T-cell (primary cell): ENCODE data around the gene MLANA. TPM values are rescaled to one million over a fixed set of nuclear protein-coding genes. Genes with fewer than 3 reads are reported as not detected.

Source experiments
- ATAC-seq, 4 experiments: fragments of 200-7000 bp in 3 of 4; fragments of 150-1000 bp in 1 of 4; cut with Tn5 transposase; replicated peaks in 1 of 4; 1 replicate in 3 of 4; 2 replicates in 1 of 4; pipeline ENCODE4 v1.10.0; 2021; ENCODE audit warnings: moderate library complexity in 3 of 4, mild to moderate bottlenecking in 2 of 4, moderate number of reproducible peaks in 1 of 4
- CTCF ChIA-PET, 2 donors: fragments of 300-600 bp; sonication (Branson Sonifier 250); formaldehyde crosslinking; loops; one replicate each; lab custom pipeline; 2022; ENCODE audit warnings: antibody characterized with exemption in 2 of 2; lab: Charles Lee
- POLR2A ChIA-PET, 2 donors: fragments of 300-600 bp; sonication (Branson Sonifier 250); formaldehyde crosslinking; loops; one replicate each; lab custom pipeline; 2022; ENCODE audit warnings: antibody characterized with exemption in 2 of 2; lab: Charles Lee
- DNase-seq, 35 experiments: peaks; one replicate each; pipeline versions ENCODE4 v3.0.0 to v3.0.0-alpha.2; 2013 to 2023
- H3K27ac ChIP-seq: one replicate; pipeline ENCODE4 v1.5.1; 2013; ENCODE audit warnings: low read length
- H3K27me3 ChIP-seq, 2 experiments: replicated peaks in 1 of 2; 1 replicate in 1 of 2; 2 replicates in 1 of 2; pipeline versions ENCODE4 v1.6.1 to v1.7.0; 2013; ENCODE audit warnings: low read length in 1 of 2, mixed read lengths in 1 of 2; ENCODE audit not compliant: control insufficient read depth in 2 of 2, insufficient read depth in 2 of 2; ENCODE audit errors: extremely low read depth in 1 of 2
- H3K36me3 ChIP-seq, 2 donors: 1 replicate in 1 of 2; 2 replicates in 1 of 2; pipeline versions ENCODE4 v1.6.1 to v1.7.0; 2013; ENCODE audit warnings: low read length in 1 of 2; ENCODE audit not compliant: control insufficient read depth in 2 of 2, insufficient read depth in 1 of 2; ENCODE audit errors: extremely low read depth in 1 of 2
- H3K4me1 ChIP-seq, 2 experiments: 1 replicate in 1 of 2; 2 replicates in 1 of 2; pipeline versions ENCODE4 v1.6.1 to v1.7.0; 2013; ENCODE audit warnings: low read length in 2 of 2, mixed read lengths in 1 of 2; ENCODE audit not compliant: insufficient read depth in 2 of 2, control insufficient read depth in 1 of 2; ENCODE audit errors: extremely low read depth in 1 of 2
- H3K4me3 ChIP-seq, 2 donors: 1 replicate in 1 of 2; 2 replicates in 1 of 2; pipeline versions ENCODE4 v1.5.1 to v1.7.0; 2013; ENCODE audit warnings: mild to moderate bottlenecking in 2 of 2, low read length in 1 of 2, moderate library complexity in 1 of 2; ENCODE audit not compliant: control insufficient read depth in 1 of 2; ENCODE audit errors: extremely low read depth in 1 of 2
- H3K9me3 ChIP-seq: 2 replicates; pipeline ENCODE4 v1.7.0; 2013
- H3K27ac Mint-ChIP-seq, 2 donors: one replicate each; pipeline ENCODE4 v1.8.0; 2020 to 2021; ENCODE audit warnings: mild to moderate bottlenecking in 2 of 2, mixed read lengths in 2 of 2
- H3K27me3 Mint-ChIP-seq, 2 donors: one replicate each; pipeline ENCODE4 v1.8.0; 2021 to 2022; ENCODE audit warnings: mixed read lengths in 2 of 2
- H3K36me3 Mint-ChIP-seq: one replicate; pipeline ENCODE4 v1.8.0; 2021; ENCODE audit warnings: mixed read lengths
- H3K4me1 Mint-ChIP-seq, 3 donors: one replicate each; pipeline ENCODE4 v1.8.0; 2020 to 2022; ENCODE audit warnings: mixed read lengths in 3 of 3, mild to moderate bottlenecking in 1 of 3
- H3K4me3 Mint-ChIP-seq, 3 donors: one replicate each; pipeline ENCODE4 v1.8.0; 2020 to 2022; ENCODE audit warnings: mild to moderate bottlenecking in 3 of 3, mixed read lengths in 3 of 3, moderate library complexity in 3 of 3
- H3K9me3 Mint-ChIP-seq, 3 donors: one replicate each; pipeline ENCODE4 v1.8.0; 2020 to 2022; ENCODE audit warnings: mixed read lengths in 3 of 3
- WGBS: methylation state at CpG from one replicate; pipeline ENCODE4 v1.1.5; 2013; ENCODE audit warnings: missing lambda C conversion rate; ENCODE audit not compliant: insufficient coverage; 5-methylcytosine and 5-hydroxymethylcytosine counted together
- total RNA-seq, 35 experiments: library from RNA in 6 of 35; stranded (reverse) in 6 of 35; fragments of 120-200 nt in 1 of 35; gene quantifications; one replicate each; pipeline versions ENCODE4 v1.2.1 to v1.2.4 and lab custom pipeline; 2013 to 2026

Gene MLANA
- total RNA-seq, 5 donors from 2014 or later (not counting 1 experiment from before 2014, with no cell fraction given): not detected

DNA sequence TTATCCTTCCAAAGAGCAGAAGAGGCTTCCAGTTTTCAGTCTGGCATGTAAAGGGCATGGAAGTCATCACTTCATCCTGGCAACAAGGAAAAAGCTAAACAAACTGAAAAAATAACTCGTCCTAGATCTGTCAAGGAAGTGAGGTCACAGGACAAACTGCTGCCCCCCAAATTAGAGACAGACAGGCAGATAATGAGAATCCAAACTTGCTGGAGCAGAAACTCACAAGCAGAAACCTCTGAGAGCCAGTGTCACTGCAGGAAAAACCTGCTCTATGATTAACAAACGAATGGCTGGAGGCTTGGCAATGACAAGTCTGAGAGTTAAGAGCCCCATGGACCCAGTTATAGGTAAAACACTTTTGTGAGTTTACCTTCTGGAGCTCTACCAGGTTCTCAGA is 18.9 kb upstream of the MLANA start:
- Mint-ChIP-seq H3K4me3 (no peak overlapping the region), H3K27me3 (no peaks in the 10 kb centered on the region), H3K9me3 (no peaks in the 10 kb centered on the region), H3K27ac (no peak overlapping the region), H3K36me3 (peaks cover 23% of the 10 kb centered on the region), H3K4me1 (peaks cover 16 to 21% (median 18%) of the 10 kb centered on the region in 3 donors)
- Histone ChIP-seq H3K4me3 (no peak overlapping the region), H3K27me3 (no peaks in the 10 kb centered on the region), H3K27ac (no peak overlapping the region), H3K36me3 (no peaks in the 10 kb centered on the region), H3K4me1 (peaks cover 0 to 6% of the 10 kb centered on the region in 2 experiments), H3K9me3 (no peaks in the 10 kb centered on the region)
- POLR2A ChIA-PET: interaction anchor here in 1 of 2 donors (0.6 kb wide), 1 partner anchor 55 kb away, joined by 3 read pairs; no protein-coding TSS in a partner anchor
- 40% methylated on average over 1 of the region's 2 CpGs for WGBS
- ATAC-seq (no peak), DNase-seq (no peak)
- CTCF ChIA-PET: interaction anchor here in 1 of 2 donors (1.0 kb wide), 1 partner anchor 14 kb away, joined by 3 read pairs; no protein-coding TSS in a partner anchor

DNA sequence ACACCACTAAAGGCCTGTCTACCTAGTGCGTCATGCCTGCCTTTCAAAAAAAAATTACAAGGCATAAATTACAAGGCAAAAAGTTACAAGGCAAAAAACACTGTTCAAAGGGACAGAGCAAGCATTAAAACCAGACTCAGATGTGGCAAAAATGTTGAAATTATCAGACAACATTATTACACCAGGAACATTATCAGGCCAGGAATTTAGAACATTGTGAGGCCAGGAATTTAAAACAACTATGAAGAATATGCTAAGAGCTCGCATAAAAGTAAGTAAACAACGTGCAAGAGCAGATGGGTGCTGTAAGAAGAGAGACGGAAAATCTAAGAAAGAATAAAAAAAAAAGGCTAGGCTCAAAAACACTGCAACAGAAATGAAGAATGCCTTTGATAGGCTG is 18.2 kb upstream of the MLANA start:
- Mint-ChIP-seq H3K4me1 (peaks cover 16 to 21% (median 18%) of the 10 kb centered on the region in 3 donors), H3K27me3 (no peaks in the 10 kb centered on the region), H3K4me3 (no peak overlapping the region), H3K27ac (no peak overlapping the region), H3K36me3 (peaks cover 21% of the 10 kb centered on the region), H3K9me3 (no peaks in the 10 kb centered on the region)
- Histone ChIP-seq H3K27me3 (no peaks in the 10 kb centered on the region), H3K4me3 (no peak overlapping the region), H3K4me1 (peaks cover 0 to 6% of the 10 kb centered on the region in 2 experiments), H3K36me3 (no peaks in the 10 kb centered on the region), H3K27ac (no peak overlapping the region), H3K9me3 (no peaks in the 10 kb centered on the region)
- ChIA-PET POLR2A (no interaction called here), CTCF (interaction anchor here in 1 of 2 donors (1.0 kb wide), 1 partner anchor 14 kb away, joined by 3 read pairs; no protein-coding TSS in a partner anchor)
- WGBS: 100% methylated on average over 1 of the region's 4 CpGs
- ATAC-seq: no peak
- DNase-seq: no peak

DNA sequence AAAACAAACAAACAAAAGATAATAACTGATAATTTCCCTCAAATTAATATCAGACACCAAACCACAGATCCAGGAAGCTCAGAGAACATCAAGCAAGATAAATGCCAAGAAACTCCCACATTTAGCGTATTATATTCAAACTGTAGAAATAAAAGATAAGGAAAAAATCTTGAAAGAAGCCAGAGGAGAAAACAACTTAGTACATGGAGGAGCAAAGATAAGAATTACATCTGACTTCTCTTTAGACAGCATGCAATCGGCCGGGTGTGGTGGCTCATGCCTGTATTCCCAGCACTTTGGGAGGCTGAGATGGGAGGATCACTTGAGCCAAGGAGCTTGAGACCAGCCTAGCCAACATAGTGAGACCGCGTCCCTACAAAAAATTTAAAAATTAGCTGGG is 17.2 kb upstream of the MLANA start:
- no peak for DNase-seq
- ATAC-seq: no peak
- WGBS: 100% methylated on average over 2 of the region's 5 CpGs
- no peaks in the 10 kb centered on the region for H3K9me3 ChIP-seq
- H3K36me3 ChIP-seq: no peaks in the 10 kb centered on the region
- no peaks in the 10 kb centered on the region for H3K27me3 Mint-ChIP-seq
- H3K27ac Mint-ChIP-seq: no peak overlapping the region
- peaks cover 0 to 6% of the 10 kb centered on the region in 2 experiments for H3K4me1 ChIP-seq
- H3K4me3 Mint-ChIP-seq: no peak overlapping the region
- H3K36me3 Mint-ChIP-seq: peaks cover 26% of the 10 kb centered on the region
- CTCF ChIA-PET: no interaction called here
- no peak overlapping the region for H3K4me3 ChIP-seq
- H3K27me3 ChIP-seq: no peaks in the 10 kb centered on the region
- peaks cover 16 to 21% (median 18%) of the 10 kb centered on the region in 3 donors for H3K4me1 Mint-ChIP-seq
- H3K27ac ChIP-seq: no peak overlapping the region
- no peaks in the 10 kb centered on the region for H3K9me3 Mint-ChIP-seq
- POLR2A ChIA-PET: no interaction called here

DNA sequence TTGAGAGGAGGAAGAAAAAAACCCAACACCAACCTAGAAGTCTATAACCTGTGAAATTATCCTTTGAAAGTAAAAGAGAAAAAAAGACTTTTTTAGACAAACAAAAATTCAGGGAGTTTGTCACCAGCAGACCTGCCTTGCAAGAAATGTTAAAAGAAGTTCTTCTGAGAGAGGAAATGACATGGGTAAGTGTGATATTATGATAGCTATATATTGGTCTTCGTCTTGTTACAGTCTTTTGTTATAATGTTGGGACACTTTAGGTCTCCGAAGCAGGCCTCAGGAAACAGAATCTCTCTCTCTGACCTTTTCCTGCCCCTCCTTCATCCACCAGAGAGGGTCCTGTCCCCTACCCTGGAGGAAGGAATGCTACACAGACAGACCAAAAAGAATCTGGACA is 16.6 kb upstream of the MLANA start:
- DNase-seq: no peak
- Mint-ChIP-seq H3K9me3 (no peaks in the 10 kb centered on the region), H3K27me3 (no peaks in the 10 kb centered on the region), H3K4me1 (peaks cover 16 to 22% (median 18%) of the 10 kb centered on the region in 3 donors), H3K4me3 (no peak overlapping the region), H3K36me3 (peaks cover 26% of the 10 kb centered on the region), H3K27ac (peak overlapping the region; percentile 36 to 61)
- H3K27ac ChIP-seq: no peak overlapping the region
- CTCF ChIA-PET: interaction anchor here in 1 of 2 donors (1.3 kb wide), 1 partner anchor 12 kb away, joined by 3 read pairs; no protein-coding TSS in a partner anchor
- peaks cover 0 to 6% of the 10 kb centered on the region in 2 experiments for H3K4me1 ChIP-seq
- no peaks in the 10 kb centered on the region for H3K27me3 ChIP-seq
- POLR2A ChIA-PET: no interaction called here
- H3K4me3 ChIP-seq: no peak overlapping the region
- no peaks in the 10 kb centered on the region for H3K36me3 ChIP-seq
- ATAC-seq: no peak
- WGBS: 43% methylated on average over 1 of the region's 2 CpGs
- H3K9me3 ChIP-seq: no peaks in the 10 kb centered on the region

DNA sequence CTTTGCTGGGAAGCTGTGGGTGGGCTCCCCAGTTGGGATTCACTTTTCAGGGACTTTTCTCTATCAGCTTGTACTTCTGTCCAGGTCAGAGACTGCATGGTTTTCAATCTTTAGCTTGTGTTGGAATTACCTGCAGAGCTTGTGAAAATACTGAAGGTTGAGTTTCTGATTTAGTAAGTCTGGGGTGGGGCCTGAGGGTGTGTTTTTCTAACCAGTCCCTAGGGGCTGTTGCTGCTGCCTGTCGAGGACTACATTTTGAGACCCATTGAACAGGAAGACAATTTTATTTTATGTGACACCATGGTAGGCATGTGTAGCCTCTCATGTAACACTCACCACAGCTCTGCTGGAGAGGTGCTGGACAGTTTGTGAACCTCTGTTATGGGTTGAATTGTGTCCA is 14.7 kb upstream of the MLANA start:
- Mint-ChIP-seq H3K27me3 (no peaks in the 10 kb centered on the region), H3K9me3 (no peaks in the 10 kb centered on the region), H3K4me1 (peaks cover 10 to 16% (median 16%) of the 10 kb centered on the region in 3 donors), H3K36me3 (peaks cover 22% of the 10 kb centered on the region), H3K27ac (no peak overlapping the region), H3K4me3 (no peak overlapping the region)
- no peaks in the 10 kb centered on the region for H3K27me3 ChIP-seq
- peaks cover 0 to 4% of the 10 kb centered on the region in 2 experiments for H3K4me1 ChIP-seq
- H3K4me3 ChIP-seq: no peak overlapping the region
- CTCF ChIA-PET: no interaction called here
- WGBS: no CpG with 5 or more reads among the region's 1 CpG
- H3K27ac ChIP-seq: no peak overlapping the region
- DNase-seq (no peak), ATAC-seq (no peak)
- H3K36me3 ChIP-seq: no peaks in the 10 kb centered on the region
- H3K9me3 ChIP-seq: no peaks in the 10 kb centered on the region
- POLR2A ChIA-PET: no interaction called here

DNA sequence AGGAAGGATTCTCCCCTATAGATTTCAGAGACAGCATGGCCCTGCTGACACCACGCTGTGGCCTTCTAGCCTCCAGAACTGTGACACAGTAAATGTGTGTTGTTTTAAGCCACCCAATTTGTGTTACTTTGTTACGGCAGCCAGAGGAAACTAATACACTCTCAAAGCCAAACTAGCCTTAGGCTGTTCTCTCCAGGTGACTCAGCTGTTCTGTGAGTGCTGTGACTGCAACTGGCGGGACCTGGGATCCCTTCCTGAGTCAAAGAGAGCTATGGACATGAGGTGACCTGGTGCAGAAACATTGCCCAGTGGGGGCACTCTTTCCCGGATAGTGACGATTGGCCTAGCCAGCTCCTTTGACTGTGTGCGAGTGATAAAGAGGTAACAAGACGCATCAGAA is 14.0 kb upstream of the MLANA start:
- Histone ChIP-seq H3K27ac (no peak overlapping the region), H3K4me1 (peaks cover 0 to 4% of the 10 kb centered on the region in 2 experiments), H3K27me3 (no peaks in the 10 kb centered on the region), H3K9me3 (no peaks in the 10 kb centered on the region), H3K4me3 (no peak overlapping the region), H3K36me3 (peaks cover 0 to 1% of the 10 kb centered on the region in 2 donors)
- Mint-ChIP-seq H3K27me3 (no peaks in the 10 kb centered on the region), H3K9me3 (no peaks in the 10 kb centered on the region), H3K27ac (no peak overlapping the region), H3K4me3 (no peak overlapping the region), H3K36me3 (peaks cover 22% of the 10 kb centered on the region), H3K4me1 (peaks cover 10 to 16% (median 16%) of the 10 kb centered on the region in 3 donors)
- 91% methylated on average over 6 of the region's 7 CpGs for WGBS
- no peak for DNase-seq
- no peak for ATAC-seq
- ChIA-PET CTCF (interaction anchor here in 1 of 2 donors (0.5 to 0.7 kb wide), 2 partner anchors 45 to 91 kb away, joined by 3 to 5 read pairs; no protein-coding TSS in a partner anchor), POLR2A (no interaction called here)
